ENCODE measurements around the gene GSG1.

- TF ChIP-seq TAF1 (IDR thresholded peaks at IDR 0.05; ENCODE audit: low read depth) (no peak), ZBTB7A (IDR thresholded peaks at IDR 0.05; ENCODE audit: low read depth) (no peak), CREB1 (IDR thresholded peaks at IDR 0.05; ENCODE audit: low read depth) (no peak)
These were observed 39.3 kb upstream of the GSG1 start for GRCh38 chr12:13142747-13143146.
